Measurements from ENCODE around the gene STPG1. TPM values are rescaled to one million over a fixed set of nuclear protein-coding genes. Genes with fewer than 3 reads are reported as not detected.

The STPG1 gene
- total RNA-seq, 3 donors from 2014 or later: 3.6 to 6.9 (median 4.6) TPM

- no peak for DNase-seq (ENCODE audit: low spot score in 2 of 2)
- TF ChIP-seq POLR2A (IDR thresholded peaks at IDR 0.05) (no peak), CTCF (IDR thresholded peaks at IDR 0.05) (no peak)
- Histone ChIP-seq H3K4me1 (no peaks in the 10 kb centered on the region), H3K27ac (no peak overlapping the region), H3K36me3 (no peaks in the 10 kb centered on the region), H3K27me3 (no peaks in the 10 kb centered on the region), H3K9me3 (no peaks in the 10 kb centered on the region), H3K4me3 (no peak overlapping the region)
- intact Hi-C loops (cut with DNase I; ENCODE audit: low total_unique reads): no loop called here
These were observed 62.3 kb downstream of the STPG1 start for GRCh38 chr1:24351247-24351646.

- Histone ChIP-seq H3K27ac (no peak overlapping the region), H3K4me3 (no peak overlapping the region), H3K36me3 (no peaks in the 10 kb centered on the region), H3K9me3 (no peaks in the 10 kb centered on the region), H3K4me1 (no peaks in the 10 kb centered on the region), H3K27me3 (no peaks in the 10 kb centered on the region)
- TF ChIP-seq POLR2AphosphoS5 (IDR thresholded peaks at IDR 0.05) (no peak), CTCF (IDR thresholded peaks at IDR 0.05) (no peak), POLR2A (IDR thresholded peaks at IDR 0.05) (no peak)
- no peak for DNase-seq (ENCODE audit: low spot score in 2 of 2)
- intact Hi-C loops (cut with DNase I; ENCODE audit: low total_unique reads): no loop called here
These were observed 63.7 kb downstream of the STPG1 start for GRCh38 chr1:24349891-24350290.

GRCh38 chr1:24348196-24348595, 65.4 kb downstream of the STPG1 start:
- Histone ChIP-seq H3K4me3 (no peak overlapping the region), H3K27ac (no peak overlapping the region), H3K9me3 (no peaks in the 10 kb centered on the region), H3K27me3 (no peaks in the 10 kb centered on the region), H3K36me3 (no peaks in the 10 kb centered on the region), H3K4me1 (no peaks in the 10 kb centered on the region)
- no peak for DNase-seq (ENCODE audit: low spot score in 2 of 2)
- TF ChIP-seq CTCF (IDR thresholded peaks at IDR 0.05): no peak
- no peak for TF ChIP-seq POLR2AphosphoS5 (IDR thresholded peaks at IDR 0.05)
- no peak for TF ChIP-seq POLR2A (IDR thresholded peaks at IDR 0.05)
- intact Hi-C loops (cut with DNase I; ENCODE audit: low total_unique reads): no loop called here

- DNase-seq (ENCODE audit: low spot score in 2 of 2): no peak
- no peaks in the 10 kb centered on the region for H3K4me1 ChIP-seq
- H3K9me3 ChIP-seq: no peaks in the 10 kb centered on the region
- H3K27ac ChIP-seq: no peak overlapping the region
- no peaks in the 10 kb centered on the region for H3K36me3 ChIP-seq
- TF ChIP-seq POLR2A (IDR thresholded peaks at IDR 0.05) (no peak), CTCF (IDR thresholded peaks at IDR 0.05) (no peak), POLR2AphosphoS5 (IDR thresholded peaks at IDR 0.05) (no peak)
- no peak overlapping the region for H3K4me3 ChIP-seq
- intact Hi-C loops (cut with DNase I; ENCODE audit: low total_unique reads): no loop called here
- H3K27me3 ChIP-seq: no peaks in the 10 kb centered on the region
These were observed 66.2 kb downstream of the STPG1 start for GRCh38 chr1:24347159-24347934.

GRCh38 chr1:24345334-24345733, 68.2 kb downstream of the STPG1 start:
- Histone ChIP-seq H3K4me3 (no peak overlapping the region), H3K36me3 (no peaks in the 10 kb centered on the region), H3K27me3 (no peaks in the 10 kb centered on the region), H3K4me1 (no peaks in the 10 kb centered on the region), H3K9me3 (no peaks in the 10 kb centered on the region), H3K27ac (no peak overlapping the region)
- intact Hi-C loops (cut with DNase I; ENCODE audit: low total_unique reads): no loop called here
- DNase-seq (ENCODE audit: low spot score in 2 of 2): no peak
- TF ChIP-seq POLR2A (IDR thresholded peaks at IDR 0.05) (no peak), CTCF (IDR thresholded peaks at IDR 0.05) (no peak), POLR2AphosphoS5 (IDR thresholded peaks at IDR 0.05) (no peak)

All from breast epithelium (tissue), 4 donors.